GM10248 (cell line): Measurements from ENCODE around the gene TMEM86B.

ENCODE experiments used
- CTCF ChIA-PET: fragments of 300-600 bp; sonication (Branson Sonifier 250); formaldehyde crosslinking; extraction: SDS; loops from one replicate; lab custom pipeline; 2021; ENCODE audit warnings: antibody characterized with exemption; lab: Yijun Ruan, JAX
- POLR2A ChIA-PET: fragments of 350-650 bp; sonication (Branson Sonifier 250); formaldehyde crosslinking; extraction: SDS; loops from one replicate; lab custom pipeline; 2020; ENCODE audit warnings: antibody characterized with exemption; lab: Yijun Ruan, JAX
- DNase-seq: peaks from one replicate; pipeline ENCODE4 v3.0.0; 2012; ENCODE audit errors: extremely low spot score
- TF ChIP-seq, protein P1 (sequence below): IDR thresholded peaks from 2 replicates; pipeline ENCODE4 v1.5.1; 2012; ENCODE audit warnings: mild to moderate bottlenecking, low read depth; ENCODE audit errors: extremely low read depth, missing control alignments, control extremely low read depth

The TMEM86B gene

DNA sequence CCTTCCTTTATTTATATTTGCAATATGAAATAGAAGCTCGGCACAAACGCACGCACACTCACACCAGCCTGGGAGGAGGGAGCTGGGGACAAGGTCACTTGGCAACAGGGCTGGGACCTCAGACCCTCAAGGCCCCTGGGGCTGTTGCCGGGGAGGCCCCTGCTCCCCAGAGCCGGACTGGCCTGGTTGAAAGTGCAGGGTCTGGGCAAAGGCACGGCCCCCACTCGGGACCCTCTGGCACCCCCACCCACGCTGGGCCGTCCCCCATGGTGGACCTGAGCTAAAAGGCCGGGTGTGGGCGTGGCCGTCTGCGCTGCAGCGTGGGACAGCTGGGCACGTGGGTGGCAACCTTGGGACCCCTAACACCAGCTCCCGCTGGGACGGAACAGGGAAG lies 1.2 kb upstream of the TMEM86B start:
- ChIA-PET POLR2A (no interaction called here), CTCF (no interaction called here)
- TF ChIP-seq, protein P1, sequence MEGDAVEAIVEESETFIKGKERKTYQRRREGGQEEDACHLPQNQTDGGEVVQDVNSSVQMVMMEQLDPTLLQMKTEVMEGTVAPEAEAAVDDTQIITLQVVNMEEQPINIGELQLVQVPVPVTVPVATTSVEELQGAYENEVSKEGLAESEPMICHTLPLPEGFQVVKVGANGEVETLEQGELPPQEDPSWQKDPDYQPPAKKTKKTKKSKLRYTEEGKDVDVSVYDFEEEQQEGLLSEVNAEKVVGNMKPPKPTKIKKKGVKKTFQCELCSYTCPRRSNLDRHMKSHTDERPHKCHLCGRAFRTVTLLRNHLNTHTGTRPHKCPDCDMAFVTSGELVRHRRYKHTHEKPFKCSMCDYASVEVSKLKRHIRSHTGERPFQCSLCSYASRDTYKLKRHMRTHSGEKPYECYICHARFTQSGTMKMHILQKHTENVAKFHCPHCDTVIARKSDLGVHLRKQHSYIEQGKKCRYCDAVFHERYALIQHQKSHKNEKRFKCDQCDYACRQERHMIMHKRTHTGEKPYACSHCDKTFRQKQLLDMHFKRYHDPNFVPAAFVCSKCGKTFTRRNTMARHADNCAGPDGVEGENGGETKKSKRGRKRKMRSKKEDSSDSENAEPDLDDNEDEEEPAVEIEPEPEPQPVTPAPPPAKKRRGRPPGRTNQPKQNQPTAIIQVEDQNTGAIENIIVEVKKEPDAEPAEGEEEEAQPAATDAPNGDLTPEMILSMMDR: no peak
- DNase-seq: no peak

DNA sequence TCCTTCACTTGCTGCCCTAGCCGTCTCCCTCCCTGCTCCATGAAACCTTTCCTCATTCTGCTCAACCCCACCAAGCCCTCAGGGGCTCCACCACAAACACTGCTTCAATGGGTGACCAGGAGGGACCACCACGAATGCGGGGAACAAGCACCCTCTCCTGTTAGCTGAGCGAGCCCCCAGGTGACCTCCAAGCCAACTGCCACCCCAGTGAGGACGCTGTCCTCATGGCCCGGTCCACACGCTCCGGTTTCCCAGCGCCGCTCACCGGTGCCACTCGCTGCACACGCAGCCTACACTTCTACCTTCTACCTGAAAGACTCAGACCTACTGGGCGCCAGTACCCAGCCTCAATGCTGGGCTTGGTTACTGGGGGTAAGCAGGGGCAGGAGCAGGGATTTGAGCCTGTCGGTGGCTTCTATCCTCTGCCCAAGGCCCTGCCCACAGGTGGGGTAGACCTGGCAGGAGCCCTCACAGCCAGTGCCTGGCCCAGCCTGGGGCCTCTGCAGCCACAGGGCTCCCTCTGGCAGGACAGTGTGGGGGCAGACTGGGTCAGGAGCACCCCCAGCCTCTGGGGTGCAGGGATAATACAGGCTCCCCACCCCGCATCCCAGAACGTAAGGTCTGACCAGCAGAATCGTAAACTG lies 704 bp upstream of the TMEM86B start:
- TF ChIP-seq, protein P1: no peak
- ChIA-PET CTCF (no interaction called here), POLR2A (no interaction called here)
- no peak for DNase-seq

DNA sequence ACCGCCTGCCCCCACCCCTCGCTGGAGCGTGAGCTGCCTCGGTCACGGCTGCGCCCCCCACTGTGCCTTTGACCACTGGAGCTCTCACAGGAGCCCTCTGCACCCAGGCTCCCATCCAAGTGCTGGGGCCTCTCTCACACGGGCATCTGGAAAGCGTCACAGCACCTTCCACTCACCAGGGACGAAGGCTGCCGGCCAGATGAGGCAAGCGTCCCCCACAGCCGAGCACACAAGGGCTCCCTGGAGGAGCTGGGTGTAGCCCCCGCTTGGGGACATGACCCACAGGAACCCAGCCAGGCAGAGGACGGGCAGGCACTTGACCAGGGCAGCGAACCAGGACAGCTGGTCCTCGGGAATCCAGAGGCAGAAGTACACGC lies 560 bp downstream of the TMEM86B start:
- CTCF ChIA-PET: interaction anchor here (1.4 kb wide), 1 partner anchor 14 kb away, joined by 5 read pairs; no protein-coding TSS in a partner anchor
- POLR2A ChIA-PET: interaction anchor here (0.6 to 0.7 kb wide), 2 partner anchors 9 to 765 kb away, joined by 3 read pairs; no protein-coding TSS in a partner anchor
- DNase-seq: no peak
- TF ChIP-seq, protein P1: no peak

DNA sequence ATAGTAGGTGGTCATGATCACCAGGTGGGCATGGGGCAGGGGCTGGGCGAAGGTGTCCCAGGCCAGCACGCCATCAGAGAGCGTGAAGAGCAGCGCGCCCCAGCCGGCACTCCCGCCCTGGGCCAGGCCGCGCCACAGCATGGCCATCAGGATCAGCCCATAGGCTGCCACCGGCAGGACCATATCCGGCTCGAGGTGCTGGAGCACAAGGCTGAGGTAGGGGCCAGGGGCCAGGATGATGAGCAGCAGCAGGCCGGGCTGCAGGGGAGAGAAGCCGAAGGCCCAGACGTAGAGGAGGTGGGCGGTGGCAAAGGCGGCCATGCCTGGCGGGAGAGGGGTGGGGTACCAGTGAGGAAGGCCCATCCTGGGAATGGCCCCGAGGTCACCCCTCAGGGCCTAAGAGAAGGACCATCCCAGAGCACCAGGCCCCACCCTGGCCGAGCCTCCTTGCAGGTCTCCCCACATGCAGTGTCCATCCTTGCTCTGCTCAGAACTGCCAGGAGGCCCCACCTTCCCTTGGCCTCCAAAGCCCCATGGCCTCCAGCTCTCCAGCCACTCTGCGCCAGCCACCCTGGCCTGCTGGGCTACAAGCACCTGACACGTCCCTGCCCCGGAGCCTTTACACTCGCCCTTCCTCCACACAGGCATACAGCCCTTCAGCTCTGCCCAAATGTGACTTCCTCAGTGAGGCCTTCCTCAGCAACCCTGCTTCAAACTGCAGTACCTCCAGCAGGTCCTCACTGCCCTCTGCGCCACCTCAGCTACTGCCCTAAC lies 1.1 kb downstream of the TMEM86B start:
- CTCF ChIA-PET: interaction anchor here (1.4 kb wide), 1 partner anchor 15 kb away, joined by 5 read pairs; no protein-coding TSS in a partner anchor

DNA sequence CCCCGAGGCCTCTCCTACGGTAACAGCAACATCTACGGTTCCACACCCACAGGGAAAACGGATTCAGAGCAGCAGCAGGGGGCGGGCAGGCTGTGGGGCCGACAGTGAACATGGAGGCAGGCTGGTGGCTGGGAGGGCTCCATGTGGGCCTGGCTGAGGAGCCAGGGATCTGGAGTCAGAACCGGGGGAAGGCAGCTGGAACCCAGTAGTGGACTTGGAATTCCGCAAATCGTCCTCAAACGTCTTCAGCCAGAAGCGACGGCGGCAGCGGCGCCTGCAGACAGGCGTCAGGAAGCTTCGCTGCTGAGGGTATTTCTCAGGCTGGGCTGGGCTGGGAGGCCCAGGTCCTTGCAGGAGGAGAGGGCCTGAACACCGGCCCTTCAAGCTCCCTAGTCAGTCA lies 1.8 kb downstream of the TMEM86B start:
- ChIA-PET CTCF (no interaction called here), POLR2A (no interaction called here)
- TF ChIP-seq, protein P1: no peak
- DNase-seq: no peak

More for the DNA sequence above, 1.1 kb downstream of the TMEM86B start:
- POLR2A ChIA-PET: interaction anchor here (0.6 to 0.7 kb wide), 2 partner anchors 9 to 765 kb away, joined by 3 read pairs; no protein-coding TSS in a partner anchor
- DNase-seq: no peak
- TF ChIP-seq, protein P1: no peak

DNA sequence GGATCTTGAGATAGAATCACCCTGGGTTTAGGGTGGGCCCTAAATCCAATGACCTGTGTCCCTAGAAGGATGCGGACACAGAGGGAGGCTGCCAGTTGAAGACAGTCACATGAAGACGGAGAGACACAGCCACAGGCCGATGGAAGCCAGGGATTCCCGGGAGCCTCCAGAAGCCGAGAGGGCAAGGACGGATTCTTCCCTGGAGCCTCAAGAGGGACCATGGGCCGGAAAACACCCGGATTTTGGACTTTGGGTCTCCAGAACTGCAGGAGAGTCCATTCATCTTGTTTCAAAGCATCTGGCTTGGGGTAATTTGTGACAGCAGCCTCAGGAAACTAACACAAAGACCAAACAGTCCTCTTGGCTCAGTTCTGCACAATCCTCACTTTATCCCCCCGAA lies 2.3 kb downstream of the TMEM86B start:
- CTCF ChIA-PET: no interaction called here
- TF ChIP-seq, protein P1: no peak

More for the DNA sequence above, 2.3 kb downstream of the TMEM86B start:
- no peak for DNase-seq
- POLR2A ChIA-PET: no interaction called here
